ENCODE data around the gene PCLO.

PCLO gene

DNA sequence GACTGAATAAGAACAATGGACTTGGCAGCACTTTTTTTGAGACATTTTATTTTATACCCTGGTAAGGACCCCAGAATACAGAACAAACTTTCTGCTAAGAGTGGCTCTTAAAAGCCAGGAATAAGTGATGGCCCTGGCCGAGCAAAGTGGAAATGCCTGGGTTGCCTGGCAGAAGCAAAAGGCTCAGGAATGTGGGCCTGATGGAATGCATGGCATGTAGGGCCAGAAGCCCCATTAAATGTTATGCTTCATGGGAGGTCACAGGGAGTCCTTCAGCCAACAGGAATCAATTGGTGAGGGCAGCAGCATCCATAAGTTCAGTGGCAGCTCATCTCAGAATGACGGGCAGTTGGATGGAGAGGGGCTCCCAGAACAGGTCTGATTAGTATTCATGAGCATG lies 417.6 kb downstream of the PCLO start:
- Histone ChIP-seq H4K8ac (ENCODE audit: low read length) (no peak overlapping the region), H3K14ac (ENCODE audit: low read length in 2 of 2) (no peak overlapping the region), H3K23ac (ENCODE audit: low read length in 2 of 2) (no peak overlapping the region), H3K79me1 (replicated peaks; ENCODE audit: low read length, poor library complexity, severe bottlenecking) (no peaks in the 10 kb centered on the region), H4K91ac (ENCODE audit: low read length) (no peak overlapping the region), H2AFZ (ENCODE audit: low read depth, low read length) (no peak overlapping the region), H3K9ac (ENCODE audit: low read length) (no peak overlapping the region), H3K18ac (ENCODE audit: low read depth in 1 of 2, low read length in 2 of 2) (no peak overlapping the region), H2BK120ac (ENCODE audit: low read depth, low read length) (no peak overlapping the region), H2BK15ac (ENCODE audit: low read depth, poor library complexity, severe bottlenecking) (no peak overlapping the region), H3K4me3 (ENCODE audit: insufficient read depth in 1 of 2, low read depth in 1 of 2, low read length in 2 of 2) (no peak overlapping the region), H3K27ac (ENCODE audit: low read length, poor library complexity, severe bottlenecking) (peak overlapping the region; percentile 34), H3K4me1 (ENCODE audit: control insufficient read depth, insufficient read depth, low read depth, low read length) (peaks cover 3% of the 10 kb centered on the region), H3K36me3 (ENCODE audit: control insufficient read depth in 1 of 2, insufficient read depth in 2 of 2, low read depth in 1 of 2, low read length in 2 of 2) (no peaks in the 10 kb centered on the region), H3K9me3 (ENCODE audit: control insufficient read depth, low read length) (no peaks in the 10 kb centered on the region), H3K4ac (ENCODE audit: low read depth in 1 of 2, low read length in 2 of 2) (no peak overlapping the region), H2AK5ac (ENCODE audit: low read length, severe bottlenecking) (no peak overlapping the region), H2BK12ac (ENCODE audit: low read length in 2 of 2) (no peak overlapping the region), H3K27me3 (ENCODE audit: control insufficient read depth in 1 of 2, insufficient read depth in 1 of 2, low read length in 2 of 2) (no peaks in the 10 kb centered on the region), H2BK5ac (ENCODE audit: low read depth, low read length, poor library complexity, severe bottlenecking) (no peak overlapping the region), H3K4me2 (ENCODE audit: low read length, poor library complexity, severe bottlenecking) (no peak overlapping the region)
- DNase-seq = no peak
- 52% methylated on average over 2 of the region's 2 CpGs for WGBS

DNA sequence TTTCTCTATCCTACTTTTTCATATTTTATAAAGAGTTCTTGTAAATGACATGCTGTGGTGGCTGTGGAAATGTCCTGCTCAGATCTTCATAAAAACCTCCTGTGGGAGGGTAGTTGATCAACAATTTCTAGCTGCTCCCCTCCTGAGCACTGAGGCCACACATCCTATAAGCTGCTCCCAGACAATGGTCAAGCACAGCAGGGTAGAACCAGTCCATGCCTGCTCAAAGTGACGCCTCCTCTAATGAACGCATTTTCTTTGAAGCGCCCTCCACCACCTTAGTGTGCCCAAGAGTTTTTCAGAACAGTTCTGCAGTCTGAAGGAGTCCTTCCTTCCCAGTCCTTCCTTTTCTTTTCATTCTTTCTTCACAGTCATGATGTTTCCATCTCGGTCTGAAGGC lies 420.5 kb downstream of the PCLO start:
- H2BK120ac ChIP-seq (ENCODE audit: low read depth, low read length) = no peak overlapping the region
- no peak overlapping the region for H2BK15ac ChIP-seq (ENCODE audit: low read depth, poor library complexity, severe bottlenecking)
- H3K36me3 ChIP-seq (ENCODE audit: control insufficient read depth in 1 of 2, insufficient read depth in 2 of 2, low read depth in 1 of 2, low read length in 2 of 2) = no peaks in the 10 kb centered on the region
- no peaks in the 10 kb centered on the region for H3K27me3 ChIP-seq (ENCODE audit: control insufficient read depth in 1 of 2, insufficient read depth in 1 of 2, low read length in 2 of 2)
- H4K8ac ChIP-seq (ENCODE audit: low read length) = no peak overlapping the region
- no peak overlapping the region for H3K4me2 ChIP-seq (ENCODE audit: low read length, poor library complexity, severe bottlenecking)
- H2AK5ac ChIP-seq (ENCODE audit: low read length, severe bottlenecking) = no peak overlapping the region
- DNase-seq = no peak
- H3K9ac ChIP-seq (ENCODE audit: low read length) = no peak overlapping the region
- no peaks in the 10 kb centered on the region for H3K79me1 ChIP-seq (replicated peaks; ENCODE audit: low read length, poor library complexity, severe bottlenecking)
- no peak overlapping the region for H2BK12ac ChIP-seq (ENCODE audit: low read length in 2 of 2)
- H3K4me3 ChIP-seq (ENCODE audit: insufficient read depth in 1 of 2, low read depth in 1 of 2, low read length in 2 of 2) = no peak overlapping the region
- peaks cover 3% of the 10 kb centered on the region for H3K4me1 ChIP-seq (ENCODE audit: control insufficient read depth, insufficient read depth, low read depth, low read length)
- no peak overlapping the region for H3K14ac ChIP-seq (ENCODE audit: low read length in 2 of 2)
- no peak overlapping the region for H2AFZ ChIP-seq (ENCODE audit: low read depth, low read length)
- no peak overlapping the region for H4K91ac ChIP-seq (ENCODE audit: low read length)
- no peak overlapping the region for H2BK5ac ChIP-seq (ENCODE audit: low read depth, low read length, poor library complexity, severe bottlenecking)
- no peak overlapping the region for H3K4ac ChIP-seq (ENCODE audit: low read depth in 1 of 2, low read length in 2 of 2)
- H3K18ac ChIP-seq (ENCODE audit: low read depth in 1 of 2, low read length in 2 of 2) = no peak overlapping the region
- H3K9me3 ChIP-seq (ENCODE audit: control insufficient read depth, low read length) = no peaks in the 10 kb centered on the region
- 92% methylated on average over 4 of the region's 4 CpGs for WGBS
- H3K27ac ChIP-seq (ENCODE audit: low read length, poor library complexity, severe bottlenecking) = no peak overlapping the region
- no peak overlapping the region for H3K23ac ChIP-seq (ENCODE audit: low read length in 2 of 2)

DNA sequence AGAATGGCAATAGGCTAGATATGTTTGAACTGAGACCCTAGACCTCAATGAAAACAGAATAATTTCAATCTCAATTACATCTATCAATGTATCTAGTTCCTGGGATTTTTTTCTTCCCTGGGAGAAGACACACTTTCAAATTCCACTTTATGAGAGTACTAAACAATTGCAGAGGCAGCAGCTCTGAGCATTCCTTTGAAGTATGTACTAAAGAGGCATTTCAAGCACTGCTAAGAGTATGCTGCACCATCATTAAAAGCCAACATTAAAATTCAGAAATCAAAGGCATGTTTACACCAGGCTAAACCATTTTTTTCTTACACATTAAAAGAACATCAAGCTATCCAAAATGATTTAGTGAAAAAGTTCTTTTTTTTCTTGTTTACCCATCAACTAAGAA lies 421.2 kb downstream of the PCLO start:
- Histone ChIP-seq H3K4me2 (ENCODE audit: low read length, poor library complexity, severe bottlenecking) (no peak overlapping the region), H2AFZ (ENCODE audit: low read depth, low read length) (no peak overlapping the region), H3K4me3 (ENCODE audit: insufficient read depth in 1 of 2, low read depth in 1 of 2, low read length in 2 of 2) (no peak overlapping the region), H3K4me1 (ENCODE audit: control insufficient read depth, insufficient read depth, low read depth, low read length) (peaks cover 3% of the 10 kb centered on the region), H4K91ac (ENCODE audit: low read length) (no peak overlapping the region), H4K8ac (ENCODE audit: low read length) (no peak overlapping the region), H3K18ac (ENCODE audit: low read depth in 1 of 2, low read length in 2 of 2) (no peak overlapping the region), H3K27ac (ENCODE audit: low read length, poor library complexity, severe bottlenecking) (no peak overlapping the region), H3K4ac (ENCODE audit: low read depth in 1 of 2, low read length in 2 of 2) (no peak overlapping the region), H3K14ac (ENCODE audit: low read length in 2 of 2) (no peak overlapping the region), H2BK120ac (ENCODE audit: low read depth, low read length) (no peak overlapping the region), H3K9me3 (ENCODE audit: control insufficient read depth, low read length) (no peaks in the 10 kb centered on the region), H2BK5ac (ENCODE audit: low read depth, low read length, poor library complexity, severe bottlenecking) (no peak overlapping the region), H3K9ac (ENCODE audit: low read length) (no peak overlapping the region), H3K27me3 (ENCODE audit: control insufficient read depth in 1 of 2, insufficient read depth in 1 of 2, low read length in 2 of 2) (no peaks in the 10 kb centered on the region), H2BK15ac (ENCODE audit: low read depth, poor library complexity, severe bottlenecking) (no peak overlapping the region), H3K23ac (ENCODE audit: low read length in 2 of 2) (no peak overlapping the region), H3K36me3 (ENCODE audit: control insufficient read depth in 1 of 2, insufficient read depth in 2 of 2, low read depth in 1 of 2, low read length in 2 of 2) (no peaks in the 10 kb centered on the region), H3K79me1 (replicated peaks; ENCODE audit: low read length, poor library complexity, severe bottlenecking) (no peaks in the 10 kb centered on the region), H2AK5ac (ENCODE audit: low read length, severe bottlenecking) (no peak overlapping the region), H2BK12ac (ENCODE audit: low read length in 2 of 2) (no peak overlapping the region)
- DNase-seq = no peak

DNA sequence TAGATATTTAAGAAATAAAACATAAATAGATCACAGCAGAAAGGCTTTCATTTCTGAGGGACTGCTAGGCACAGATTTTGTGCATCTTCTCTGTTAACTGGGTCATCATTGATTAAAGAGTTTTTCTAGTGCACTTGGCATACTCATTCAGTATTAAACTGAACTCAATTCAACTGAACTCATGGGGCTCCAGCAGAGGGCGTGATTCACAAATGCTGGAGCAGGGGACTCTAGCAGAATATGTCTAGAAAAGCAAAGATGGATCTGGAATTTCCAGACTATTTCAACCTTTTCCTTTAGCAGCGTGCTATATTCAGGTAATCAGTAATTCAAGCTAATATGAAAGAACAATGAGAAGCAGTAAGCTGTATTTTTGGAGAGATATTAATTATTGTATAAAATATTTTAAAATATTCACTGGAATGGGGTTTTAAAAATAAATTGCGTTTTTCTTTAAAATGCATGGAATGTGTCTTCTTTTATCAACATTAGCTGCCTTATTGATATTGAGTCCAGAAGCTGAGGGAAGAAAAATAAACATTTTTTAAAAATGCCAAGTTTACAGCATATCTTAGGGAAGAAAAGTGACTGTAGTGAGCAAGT lies 422.3 kb downstream of the PCLO start:
- Histone ChIP-seq H3K79me1 (replicated peaks; ENCODE audit: low read length, poor library complexity, severe bottlenecking) (no peaks in the 10 kb centered on the region), H3K9ac (ENCODE audit: low read length) (no peak overlapping the region), H3K4me1 (ENCODE audit: control insufficient read depth, insufficient read depth, low read depth, low read length) (peaks cover 3% of the 10 kb centered on the region), H4K8ac (ENCODE audit: low read length) (no peak overlapping the region), H3K36me3 (ENCODE audit: control insufficient read depth in 1 of 2, insufficient read depth in 2 of 2, low read depth in 1 of 2, low read length in 2 of 2) (no peaks in the 10 kb centered on the region), H3K14ac (ENCODE audit: low read length in 2 of 2) (no peak overlapping the region), H3K27ac (ENCODE audit: low read length, poor library complexity, severe bottlenecking) (no peak overlapping the region), H4K91ac (ENCODE audit: low read length) (no peak overlapping the region), H3K9me3 (ENCODE audit: control insufficient read depth, low read length) (no peaks in the 10 kb centered on the region), H3K18ac (ENCODE audit: low read depth in 1 of 2, low read length in 2 of 2) (no peak overlapping the region), H2BK120ac (ENCODE audit: low read depth, low read length) (no peak overlapping the region), H2BK15ac (ENCODE audit: low read depth, poor library complexity, severe bottlenecking) (no peak overlapping the region), H2BK5ac (ENCODE audit: low read depth, low read length, poor library complexity, severe bottlenecking) (no peak overlapping the region), H3K4me3 (ENCODE audit: insufficient read depth in 1 of 2, low read depth in 1 of 2, low read length in 2 of 2) (no peak overlapping the region), H3K23ac (ENCODE audit: low read length in 2 of 2) (no peak overlapping the region), H3K4ac (ENCODE audit: low read depth in 1 of 2, low read length in 2 of 2) (no peak overlapping the region), H3K4me2 (ENCODE audit: low read length, poor library complexity, severe bottlenecking) (no peak overlapping the region), H2AFZ (ENCODE audit: low read depth, low read length) (no peak overlapping the region), H3K27me3 (ENCODE audit: control insufficient read depth in 1 of 2, insufficient read depth in 1 of 2, low read length in 2 of 2) (no peaks in the 10 kb centered on the region), H2AK5ac (ENCODE audit: low read length, severe bottlenecking) (no peak overlapping the region), H2BK12ac (ENCODE audit: low read length in 2 of 2) (no peak overlapping the region)
- DNase-seq = peak; percentile 69
- WGBS = 0% methylated on average over 1 of the region's 3 CpGs
